Measurements from ENCODE around the gene CIC.

DNA sequence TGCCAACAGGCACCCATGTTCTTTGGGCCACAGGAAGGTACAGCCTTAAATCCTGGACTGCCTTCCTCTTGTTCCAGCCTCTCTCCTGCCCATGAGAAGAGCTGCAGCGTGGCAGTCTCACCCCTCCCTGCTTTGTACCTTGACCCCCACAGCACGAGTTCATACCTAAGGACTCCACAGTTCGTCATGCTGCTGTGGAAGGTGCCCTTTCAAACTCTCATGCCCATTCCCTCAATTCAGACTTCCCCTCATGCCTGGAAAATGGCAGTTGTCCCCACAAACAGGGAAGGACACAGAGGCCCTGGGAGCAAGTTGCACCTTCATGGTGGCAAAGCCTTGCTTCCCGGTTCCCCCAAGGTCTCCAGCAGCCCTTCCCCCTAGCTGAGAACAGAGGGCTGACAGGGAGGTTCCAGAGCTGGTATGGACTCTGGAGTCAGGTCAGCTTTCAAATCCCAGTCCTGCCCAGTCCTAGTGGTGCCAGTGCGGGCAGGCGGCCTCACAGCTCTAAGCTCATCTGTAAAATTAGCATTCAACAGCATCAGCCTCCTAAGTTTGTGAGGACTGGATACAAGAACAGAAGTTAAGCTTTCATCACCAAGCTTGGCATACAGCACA is 35.3 kb upstream of the CIC start:
- TF ChIP-seq, protein P1, sequence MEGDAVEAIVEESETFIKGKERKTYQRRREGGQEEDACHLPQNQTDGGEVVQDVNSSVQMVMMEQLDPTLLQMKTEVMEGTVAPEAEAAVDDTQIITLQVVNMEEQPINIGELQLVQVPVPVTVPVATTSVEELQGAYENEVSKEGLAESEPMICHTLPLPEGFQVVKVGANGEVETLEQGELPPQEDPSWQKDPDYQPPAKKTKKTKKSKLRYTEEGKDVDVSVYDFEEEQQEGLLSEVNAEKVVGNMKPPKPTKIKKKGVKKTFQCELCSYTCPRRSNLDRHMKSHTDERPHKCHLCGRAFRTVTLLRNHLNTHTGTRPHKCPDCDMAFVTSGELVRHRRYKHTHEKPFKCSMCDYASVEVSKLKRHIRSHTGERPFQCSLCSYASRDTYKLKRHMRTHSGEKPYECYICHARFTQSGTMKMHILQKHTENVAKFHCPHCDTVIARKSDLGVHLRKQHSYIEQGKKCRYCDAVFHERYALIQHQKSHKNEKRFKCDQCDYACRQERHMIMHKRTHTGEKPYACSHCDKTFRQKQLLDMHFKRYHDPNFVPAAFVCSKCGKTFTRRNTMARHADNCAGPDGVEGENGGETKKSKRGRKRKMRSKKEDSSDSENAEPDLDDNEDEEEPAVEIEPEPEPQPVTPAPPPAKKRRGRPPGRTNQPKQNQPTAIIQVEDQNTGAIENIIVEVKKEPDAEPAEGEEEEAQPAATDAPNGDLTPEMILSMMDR (IDR thresholded peaks at IDR 0.05; ENCODE audit: low read depth, low read length) = no peak
- no peak for TF ChIP-seq EZH2phosphoT487 (IDR thresholded peaks at IDR 0.05; ENCODE audit: low read depth)

Measured in OCI-LY3 (cell line).